ENCODE data around the gene CDK13. TPM values are rescaled to one million over a fixed set of nuclear protein-coding genes. Genes with fewer than 3 reads are reported as not detected.

Gene CDK13
- total and polyA plus RNA-seq, 9 of the 15 experiments (the other 6 are each of a cell fraction or from before 2014, with no cell fraction given): 9.8 to 46.1 (median 32.4) TPM

GRCh38 chr7:39936761-39937160 is 13.3 kb upstream of the CDK13 start:
- Histone ChIP-seq H3K4me2 (ENCODE audit: insufficient read depth, low read length) (no peak overlapping the region), H3K4me1 (replicated peaks in 1 of 2; ENCODE audit: control insufficient read depth in 2 of 2, insufficient read depth in 2 of 2, low read length in 2 of 2) (no peaks in the 10 kb centered on the region), H3K4me3 (no peak overlapping the region), H3K36me3 (ENCODE audit: control insufficient read depth, insufficient read depth, low read length) (no peaks in the 10 kb centered on the region), H2AFZ (ENCODE audit: low read depth, low read length) (no peak overlapping the region), H3K27me3 (ENCODE audit: control insufficient read depth in 2 of 2, insufficient read depth in 2 of 2, low read length in 2 of 2) (peaks cover 2 to 4% of the 10 kb centered on the region in 2 experiments; a peak in 3 of 5 replicates), H3K27ac (ENCODE audit: extremely low read depth, low read depth, low read length) (no peak overlapping the region), H3K9me3 (replicated peaks; ENCODE audit: control insufficient read depth, insufficient read depth, low read depth, low read length) (no peaks in the 10 kb centered on the region), H4K20me1 (replicated peaks; ENCODE audit: control insufficient read depth, insufficient read depth, low read length) (no peaks in the 10 kb centered on the region), H3K9me1 (ENCODE audit: control insufficient read depth, insufficient read depth, low read length) (no peaks in the 10 kb centered on the region), H3K79me2 (ENCODE audit: control insufficient read depth, insufficient read depth, low read length) (no peaks in the 10 kb centered on the region), H3K9ac (ENCODE audit: insufficient read depth in 1 of 2, low read depth in 2 of 2, low read length in 2 of 2) (no peak overlapping the region)
- ATAC-seq: no peak
- in situ Hi-C loops (cut with MboI): no loop called here
- no TSS peak for BruUV-seq (replicated peaks)
- TF ChIP-seq ZNF3 (CRISPR knock-in tag; IDR thresholded peaks at IDR 0.05) (no peak), NCOR1 (IDR thresholded peaks at IDR 0.05) (no peak), PYGO2 (tag; IDR thresholded peaks at IDR 0.05) (no peak), ZSCAN32 (CRISPR knock-in tag; IDR thresholded peaks at IDR 0.05) (no peak), PTBP1 (IDR thresholded peaks at IDR 0.05; ENCODE audit: low read depth, low read length) (no peak), NFIC (IDR thresholded peaks at IDR 0.05) (no peak), CBX8 (IDR thresholded peaks at IDR 0.05; ENCODE audit: borderline replicate concordance, extremely low read depth, low read depth, low read length, poor library complexity, severe bottlenecking) (no peak), KDM5B (IDR thresholded peaks at IDR 0.05; ENCODE audit: insufficient replicate concordance, low read depth, low read length) (no peak), BRCA1 (IDR thresholded peaks at IDR 0.05) (no peak), BRCA1 (CRISPR knock-in tag; IDR thresholded peaks at IDR 0.05) (no peak), ILK (tag; IDR thresholded peaks at IDR 0.05; ENCODE audit: borderline replicate concordance, low read depth) (no peak)
- TF ChIP-seq, protein P1, sequence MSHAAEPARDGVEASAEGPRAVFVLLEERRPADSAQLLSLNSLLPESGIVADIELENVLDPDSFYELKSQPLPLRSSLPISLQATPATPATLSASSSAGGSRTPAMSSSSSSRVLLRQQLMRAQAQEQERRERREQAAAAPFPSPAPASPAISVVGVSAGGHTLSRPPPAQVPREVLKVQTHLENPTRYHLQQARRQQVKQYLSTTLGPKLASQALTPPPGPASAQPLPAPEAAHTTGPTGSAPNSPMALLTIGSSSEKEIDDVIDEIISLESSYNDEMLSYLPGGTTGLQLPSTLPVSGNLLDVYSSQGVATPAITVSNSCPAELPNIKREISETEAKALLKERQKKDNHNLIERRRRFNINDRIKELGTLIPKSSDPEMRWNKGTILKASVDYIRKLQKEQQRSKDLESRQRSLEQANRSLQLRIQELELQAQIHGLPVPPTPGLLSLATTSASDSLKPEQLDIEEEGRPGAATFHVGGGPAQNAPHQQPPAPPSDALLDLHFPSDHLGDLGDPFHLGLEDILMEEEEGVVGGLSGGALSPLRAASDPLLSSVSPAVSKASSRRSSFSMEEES (CRISPR knock-in tag; IDR thresholded peaks at IDR 0.05): no peak
- WGBS (ENCODE audit: insufficient coverage, low coverage, missing lambda C conversion rate): 0% methylated on average over 3 of the region's 3 CpGs
- intact Hi-C loops (cut with micrococcal nuclease): no loop called here
- ChIA-PET POLR2A (no interaction called here), CTCF (ENCODE audit: low intra/inter-chr PET ratio) (no interaction called here)
- FAIRE-seq: no peak
- peak in 1 of 4 experiments; percentile 1 for DNase-seq (ENCODE audit: extremely low read depth in 1 of 4, low spot score in 3 of 4)
